ENCODE data around the gene ZBTB24.
"Not testable (repeated sequence)": the region's sequence is repeated elsewhere in the genome, so short reads cannot be mapped to it uniquely, and the experiment has no call there.

ZBTB24 gene

DNA sequence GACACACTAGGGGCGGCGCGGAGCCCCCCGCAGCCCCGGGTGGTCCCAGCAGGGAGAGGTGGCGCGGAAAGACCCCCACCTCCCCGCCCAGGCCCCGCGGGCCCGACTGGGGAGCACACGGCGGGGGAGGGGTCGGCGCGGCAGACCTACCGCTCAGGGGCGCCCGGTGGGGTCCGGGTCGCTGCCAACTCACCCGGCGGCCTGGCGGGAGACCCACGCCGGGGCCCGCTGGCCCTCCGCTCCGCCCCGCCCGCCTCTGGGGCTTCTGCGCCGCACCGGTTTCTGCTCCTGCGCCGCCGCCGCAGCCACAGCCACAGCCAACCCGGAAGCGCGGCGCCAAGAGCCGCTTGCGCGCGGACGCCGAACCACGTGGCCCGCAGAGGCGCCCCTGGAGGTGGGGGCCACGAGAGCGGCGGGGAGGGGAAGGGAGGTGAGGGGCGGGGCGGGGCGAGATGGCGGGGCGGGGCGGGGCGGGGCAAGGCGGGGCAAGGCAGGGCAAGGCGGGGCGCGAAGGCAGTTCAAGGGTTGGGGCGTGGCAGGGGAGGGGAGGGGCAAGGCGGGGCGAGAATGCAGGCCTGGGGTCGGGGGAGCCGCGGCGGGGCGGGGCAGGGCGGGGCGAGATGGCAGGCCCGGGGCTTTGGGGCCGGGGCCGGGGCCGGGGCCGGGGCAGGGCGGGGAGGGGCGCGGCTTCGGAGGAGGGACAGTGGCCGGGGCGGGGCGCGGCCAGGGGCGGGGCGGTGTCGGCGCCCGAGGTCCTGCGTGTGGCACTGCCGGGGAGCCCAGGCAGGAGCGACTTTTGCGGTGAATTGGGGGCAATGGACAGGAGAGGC is at the start of gene ZBTB24:
ZBTB24 (minus strand) TSS at position 315 of the 830 bp plus-strand sequence. CDS start 1,193 bp downstream, outside the sequence.
- Histone ChIP-seq H3K27ac (ENCODE audit: low read length) (peak within 1 kb of the TSS; percentile 37), H3K9me3 (ENCODE audit: control insufficient read depth in 1 of 2, low read length in 2 of 2) (no peaks in the 10 kb centered on the region), H3K36me3 (ENCODE audit: control insufficient read depth in 1 of 2, insufficient read depth in 2 of 2, low read length in 2 of 2) (peaks cover 9% of the 10 kb centered on the region in 2 donors), H3K4me1 (ENCODE audit: control insufficient read depth in 1 of 2, insufficient read depth in 2 of 2, low read length in 2 of 2) (peaks cover 17 to 42% of the 10 kb centered on the region in 2 donors), H3K4me3 (ENCODE audit: low read depth in 1 of 2, low read length in 2 of 2) (peak within 1 kb of the TSS; percentile 87 to 98), H3K27me3 (ENCODE audit: low read depth, low read length) (no peaks in the 10 kb centered on the region)

DNA sequence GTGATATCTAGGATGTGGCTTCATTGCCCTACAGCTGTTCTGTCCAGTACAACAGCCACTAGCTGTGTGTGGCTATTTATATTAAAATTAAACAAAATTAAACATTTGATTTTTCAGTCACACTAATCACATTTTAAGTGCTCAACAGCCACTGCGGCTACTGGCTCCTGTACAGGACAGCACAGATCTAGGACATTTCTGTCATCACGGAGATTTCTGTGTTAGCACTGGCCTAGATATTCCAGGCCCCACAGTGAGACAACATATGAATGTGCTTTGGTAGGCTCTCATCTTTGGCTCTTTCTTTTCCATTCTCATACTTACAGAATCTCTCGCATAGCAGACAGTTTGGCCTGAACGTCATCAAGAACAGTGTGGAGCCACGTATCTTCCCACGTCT is 48.4 kb upstream of the ZBTB24 start:
- Histone ChIP-seq H3K4me3 (ENCODE audit: low read depth in 1 of 2, low read length in 2 of 2) (no peak overlapping the region), H3K36me3 (ENCODE audit: control insufficient read depth in 1 of 2, insufficient read depth in 2 of 2, low read length in 2 of 2) (no peaks in the 10 kb centered on the region), H3K27ac (ENCODE audit: low read length) (no peak overlapping the region), H3K27me3 (ENCODE audit: low read depth, low read length) (no peaks in the 10 kb centered on the region), H3K4me1 (ENCODE audit: control insufficient read depth in 1 of 2, insufficient read depth in 2 of 2, low read length in 2 of 2) (peaks cover 0 to 15% of the 10 kb centered on the region in 2 donors), H3K9me3 (ENCODE audit: control insufficient read depth in 1 of 2, low read length in 2 of 2) (no peaks in the 10 kb centered on the region)

DNA sequence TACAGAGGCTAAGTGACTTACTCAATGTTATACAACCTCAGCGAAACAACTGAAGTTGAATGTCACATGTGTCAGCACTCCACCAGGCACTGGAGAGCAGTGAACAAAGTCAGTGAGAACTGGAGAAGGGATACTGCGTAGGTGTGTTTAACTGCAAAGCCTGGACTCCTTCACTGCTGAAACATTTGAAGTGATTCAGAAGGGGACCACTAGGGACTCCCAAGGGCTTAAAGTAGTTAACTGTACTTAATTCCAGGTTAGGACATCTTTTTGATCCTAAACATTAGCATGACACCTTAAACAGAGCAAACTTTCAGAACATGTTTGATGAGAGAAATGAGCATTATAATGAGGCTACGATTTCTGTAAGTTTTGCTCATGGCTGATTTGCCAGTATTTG is 45.0 kb upstream of the ZBTB24 start:
- peaks cover 0 to 4% of the 10 kb centered on the region in 2 donors for H3K9me3 ChIP-seq (ENCODE audit: control insufficient read depth in 1 of 2, low read length in 2 of 2)
- no peak overlapping the region for H3K27ac ChIP-seq (ENCODE audit: low read length)
- H3K4me1 ChIP-seq (ENCODE audit: control insufficient read depth in 1 of 2, insufficient read depth in 2 of 2, low read length in 2 of 2), result peaks cover 0 to 15% of the 10 kb centered on the region in 2 donors
- H3K27me3 ChIP-seq (ENCODE audit: low read depth, low read length), result no peaks in the 10 kb centered on the region
- no peak overlapping the region for H3K4me3 ChIP-seq (ENCODE audit: low read depth in 1 of 2, low read length in 2 of 2)
- H3K36me3 ChIP-seq (ENCODE audit: control insufficient read depth in 1 of 2, insufficient read depth in 2 of 2, low read length in 2 of 2), result no peaks in the 10 kb centered on the region

DNA sequence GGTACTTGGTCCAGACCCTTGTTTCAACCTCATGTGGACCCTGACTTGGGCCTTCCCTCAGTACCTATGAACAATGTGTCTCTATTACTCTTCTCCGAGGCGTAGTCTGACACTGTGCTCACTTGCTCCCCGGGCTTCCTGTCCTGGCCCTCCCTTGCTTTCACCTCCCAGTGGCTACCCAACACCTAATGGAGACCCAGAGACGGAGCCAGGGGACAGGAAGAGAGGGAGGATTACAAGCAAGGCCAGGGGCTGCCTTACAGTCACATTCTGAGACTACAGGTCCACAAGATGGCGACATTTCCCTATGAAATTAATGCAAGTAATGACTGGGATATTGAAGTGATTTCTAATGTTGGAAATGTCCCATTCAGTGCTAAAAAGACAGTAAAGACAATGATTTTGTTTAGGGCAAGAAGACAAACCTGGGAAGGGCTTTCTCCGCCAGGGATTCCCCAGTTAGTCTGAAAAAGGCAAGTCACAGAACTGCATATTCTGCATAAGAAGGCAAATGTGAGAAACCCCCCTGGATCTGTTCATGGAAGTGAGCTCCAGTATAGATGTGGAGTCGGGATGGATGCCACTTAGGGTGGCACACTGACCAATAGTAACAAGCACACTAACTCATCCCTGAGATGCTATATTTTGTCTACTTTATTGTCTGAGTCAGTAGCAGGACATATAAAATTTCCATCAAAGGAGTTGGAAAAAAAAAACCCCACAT is 44.0 kb upstream of the ZBTB24 start:
- Histone ChIP-seq H3K9me3 (ENCODE audit: control insufficient read depth in 1 of 2, low read length in 2 of 2) (peaks cover 0 to 4% of the 10 kb centered on the region in 2 donors), H3K36me3 (ENCODE audit: control insufficient read depth in 1 of 2, insufficient read depth in 2 of 2, low read length in 2 of 2) (no peaks in the 10 kb centered on the region), H3K4me3 (ENCODE audit: low read depth in 1 of 2, low read length in 2 of 2) (no peak overlapping the region), H3K4me1 (ENCODE audit: control insufficient read depth in 1 of 2, insufficient read depth in 2 of 2, low read length in 2 of 2) (peaks cover 0 to 13% of the 10 kb centered on the region in 2 donors), H3K27ac (ENCODE audit: low read length) (no peak overlapping the region), H3K27me3 (ENCODE audit: low read depth, low read length) (no peaks in the 10 kb centered on the region)

DNA sequence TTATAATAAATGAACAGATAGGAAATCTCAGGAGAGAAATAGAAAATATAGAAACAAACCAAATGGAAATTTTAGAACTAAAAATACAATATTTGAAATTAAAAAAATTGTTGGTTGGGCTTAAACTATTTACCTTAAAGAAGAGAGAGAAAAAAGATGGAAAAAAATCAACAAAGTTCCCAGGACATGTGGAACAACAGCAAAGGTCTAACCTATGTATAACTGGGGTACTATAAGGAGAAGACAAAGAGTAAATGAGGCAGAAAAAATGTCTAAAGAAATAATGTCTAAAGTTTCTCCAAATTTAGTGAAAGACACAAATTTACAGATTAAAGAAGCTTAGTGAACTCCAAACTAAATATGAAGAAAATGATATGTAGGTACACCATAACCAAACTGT is 41.1 kb upstream of the ZBTB24 start:
- Histone ChIP-seq H3K36me3 (ENCODE audit: control insufficient read depth in 1 of 2, insufficient read depth in 2 of 2, low read length in 2 of 2) (no peaks in the 10 kb centered on the region), H3K4me1 (ENCODE audit: control insufficient read depth in 1 of 2, insufficient read depth in 2 of 2, low read length in 2 of 2) (no peaks in the 10 kb centered on the region), H3K27ac (ENCODE audit: low read length) (no peak overlapping the region), H3K4me3 (ENCODE audit: low read depth in 1 of 2, low read length in 2 of 2) (no peak overlapping the region), H3K9me3 (ENCODE audit: control insufficient read depth in 1 of 2, low read length in 2 of 2) (peaks cover 0 to 4% of the 10 kb centered on the region in 2 donors), H3K27me3 (ENCODE audit: low read depth, low read length) (no peaks in the 10 kb centered on the region)

DNA sequence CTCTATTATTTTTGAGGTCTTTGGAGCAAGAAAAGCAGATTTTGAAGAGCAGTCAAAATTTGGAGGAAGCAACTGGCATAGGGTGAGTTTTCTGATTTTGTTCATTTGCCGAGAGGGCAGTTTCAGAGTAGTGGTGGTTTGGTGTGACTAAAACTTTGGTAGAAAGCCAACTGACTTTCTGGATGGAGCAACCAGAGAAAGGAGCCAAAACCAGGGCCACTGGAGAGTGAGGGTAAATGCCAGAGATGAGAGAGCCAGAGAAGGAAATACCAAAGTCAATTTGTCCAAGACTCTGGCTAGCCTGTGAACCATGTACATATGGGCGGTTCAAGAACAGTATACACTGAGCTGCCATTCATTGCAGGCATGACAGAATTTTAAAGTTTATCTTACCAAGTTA is 40.5 kb upstream of the ZBTB24 start:
- no peak overlapping the region for H3K27ac ChIP-seq (ENCODE audit: low read length)
- peaks cover 0 to 4% of the 10 kb centered on the region in 2 donors for H3K9me3 ChIP-seq (ENCODE audit: control insufficient read depth in 1 of 2, low read length in 2 of 2)
- H3K4me3 ChIP-seq (ENCODE audit: low read depth in 1 of 2, low read length in 2 of 2), result no peak overlapping the region
- no peaks in the 10 kb centered on the region for H3K36me3 ChIP-seq (ENCODE audit: control insufficient read depth in 1 of 2, insufficient read depth in 2 of 2, low read length in 2 of 2)
- H3K4me1 ChIP-seq (ENCODE audit: control insufficient read depth in 1 of 2, insufficient read depth in 2 of 2, low read length in 2 of 2), result no peaks in the 10 kb centered on the region
- no peaks in the 10 kb centered on the region for H3K27me3 ChIP-seq (ENCODE audit: low read depth, low read length)

DNA sequence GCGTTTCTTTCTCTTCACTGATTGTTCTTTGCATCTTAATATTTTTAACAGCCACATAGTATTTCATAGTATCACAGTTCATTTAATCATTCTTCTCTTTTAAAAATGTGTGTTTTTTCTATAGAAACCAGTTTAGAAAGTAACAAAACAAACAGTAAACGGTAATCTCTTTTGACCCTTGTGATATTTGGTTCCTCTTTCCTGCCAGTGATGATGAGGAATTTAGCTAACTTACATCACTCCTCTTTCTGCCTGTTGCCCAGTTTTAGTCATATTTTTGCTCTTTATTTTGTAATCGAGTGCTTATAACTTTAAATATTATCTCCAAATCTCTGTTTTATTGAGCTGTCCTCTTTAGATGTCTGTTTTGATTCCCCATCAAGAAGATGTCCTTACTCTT is 38.1 kb upstream of the ZBTB24 start:
- Histone ChIP-seq H3K4me3 (ENCODE audit: low read depth in 1 of 2, low read length in 2 of 2) (no peak overlapping the region), H3K27ac (ENCODE audit: low read length) (no peak overlapping the region), H3K36me3 (ENCODE audit: control insufficient read depth in 1 of 2, insufficient read depth in 2 of 2, low read length in 2 of 2) (no peaks in the 10 kb centered on the region), H3K9me3 (ENCODE audit: control insufficient read depth in 1 of 2, low read length in 2 of 2) (peaks cover 0 to 4% of the 10 kb centered on the region in 2 donors), H3K27me3 (ENCODE audit: low read depth, low read length) (no peaks in the 10 kb centered on the region), H3K4me1 (ENCODE audit: control insufficient read depth in 1 of 2, insufficient read depth in 2 of 2, low read length in 2 of 2) (peaks cover 0 to under 1% of the 10 kb centered on the region in 2 donors)

DNA sequence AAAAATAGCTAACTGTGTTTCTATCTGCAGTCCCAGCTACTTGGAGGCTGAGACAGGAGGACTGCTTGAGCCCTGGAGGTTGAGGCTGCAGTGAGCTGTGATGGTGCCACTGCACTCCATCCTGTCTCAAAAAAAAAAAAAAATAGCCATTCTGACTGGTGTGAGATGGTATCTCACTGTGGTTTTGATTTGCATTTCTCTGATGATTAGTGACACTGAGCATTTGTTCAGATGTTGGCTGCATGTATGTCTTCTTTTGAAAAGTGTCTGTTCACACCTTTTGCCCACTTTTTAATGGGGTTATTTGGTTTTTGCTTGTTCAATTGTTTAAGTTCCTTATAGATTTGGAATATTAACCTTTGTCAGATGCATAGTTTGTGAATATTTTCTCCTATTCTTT is 36.6 kb upstream of the ZBTB24 start:
- H3K4me3 ChIP-seq (ENCODE audit: low read depth in 1 of 2, low read length in 2 of 2); H3K27me3 ChIP-seq (ENCODE audit: low read depth, low read length); H3K36me3 ChIP-seq (ENCODE audit: control insufficient read depth in 1 of 2, insufficient read depth in 2 of 2, low read length in 2 of 2); H3K4me1 ChIP-seq (ENCODE audit: control insufficient read depth in 1 of 2, insufficient read depth in 2 of 2, low read length in 2 of 2); H3K27ac ChIP-seq (ENCODE audit: low read length); H3K9me3 ChIP-seq (ENCODE audit: control insufficient read depth in 1 of 2, low read length in 2 of 2): not testable (repeated sequence)

DNA sequence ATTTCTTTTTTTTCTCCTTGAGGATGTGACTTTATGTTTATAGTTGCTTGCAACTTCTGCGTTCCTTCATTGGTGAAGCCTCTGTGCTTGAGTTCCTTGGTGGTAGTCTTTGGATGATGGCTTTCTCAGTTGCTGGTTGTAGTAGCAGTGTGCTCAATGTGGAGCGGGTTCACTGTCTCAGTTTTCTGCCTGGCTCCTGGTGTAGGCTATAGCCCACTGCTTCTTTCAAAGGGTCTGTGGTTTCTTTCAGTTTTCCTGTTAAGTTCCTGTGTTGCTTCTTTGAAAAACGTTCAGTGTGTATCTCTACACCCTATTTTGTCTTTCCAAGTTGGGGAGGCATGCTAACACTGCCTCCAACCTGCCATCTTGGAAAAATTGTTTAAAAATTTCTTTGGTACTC is 33.9 kb upstream of the ZBTB24 start:
- Histone ChIP-seq H3K9me3 (ENCODE audit: control insufficient read depth in 1 of 2, low read length in 2 of 2) (no peaks in the 10 kb centered on the region), H3K4me3 (ENCODE audit: low read depth in 1 of 2, low read length in 2 of 2) (no peak overlapping the region), H3K4me1 (ENCODE audit: control insufficient read depth in 1 of 2, insufficient read depth in 2 of 2, low read length in 2 of 2) (peaks cover 0 to 3% of the 10 kb centered on the region in 2 donors), H3K27ac (ENCODE audit: low read length) (no peak overlapping the region), H3K27me3 (ENCODE audit: low read depth, low read length) (no peaks in the 10 kb centered on the region), H3K36me3 (ENCODE audit: control insufficient read depth in 1 of 2, insufficient read depth in 2 of 2, low read length in 2 of 2) (peaks cover 0 to 3% of the 10 kb centered on the region in 2 donors)

DNA sequence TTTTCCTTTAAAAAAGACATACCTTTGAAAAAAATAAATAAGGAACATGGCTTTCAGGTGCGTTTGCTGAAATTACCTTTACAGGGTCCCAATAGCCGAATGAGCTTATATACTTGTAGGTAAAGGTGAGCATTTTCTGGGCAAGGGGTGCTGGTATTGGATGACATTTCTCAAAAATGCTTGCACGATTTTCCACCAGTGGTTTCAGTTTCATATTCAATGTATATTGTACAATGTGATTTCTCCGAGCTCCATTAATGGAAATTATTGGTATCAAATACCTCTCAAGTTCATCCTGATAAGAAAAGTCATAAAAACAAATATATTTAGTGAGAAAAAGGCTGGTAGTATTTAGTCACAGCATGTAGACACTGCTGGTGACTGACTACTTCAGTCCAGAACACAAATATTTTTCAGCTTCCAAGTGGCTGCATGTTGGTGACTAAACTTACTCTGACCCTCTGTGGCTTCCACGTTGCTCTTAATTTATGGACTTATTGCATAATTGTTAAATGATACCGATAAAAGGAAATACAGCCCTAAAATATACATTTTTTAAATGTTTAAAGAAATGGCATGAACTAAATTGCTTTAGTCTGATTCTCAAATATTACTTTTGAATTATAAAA is 32.9 kb upstream of the ZBTB24 start:
- H3K4me3 ChIP-seq (ENCODE audit: low read depth in 1 of 2, low read length in 2 of 2), result no peak overlapping the region
- H3K4me1 ChIP-seq (ENCODE audit: control insufficient read depth in 1 of 2, insufficient read depth in 2 of 2, low read length in 2 of 2), result peaks cover 0 to 3% of the 10 kb centered on the region in 2 donors
- H3K27ac ChIP-seq (ENCODE audit: low read length), result no peak overlapping the region

DNA sequence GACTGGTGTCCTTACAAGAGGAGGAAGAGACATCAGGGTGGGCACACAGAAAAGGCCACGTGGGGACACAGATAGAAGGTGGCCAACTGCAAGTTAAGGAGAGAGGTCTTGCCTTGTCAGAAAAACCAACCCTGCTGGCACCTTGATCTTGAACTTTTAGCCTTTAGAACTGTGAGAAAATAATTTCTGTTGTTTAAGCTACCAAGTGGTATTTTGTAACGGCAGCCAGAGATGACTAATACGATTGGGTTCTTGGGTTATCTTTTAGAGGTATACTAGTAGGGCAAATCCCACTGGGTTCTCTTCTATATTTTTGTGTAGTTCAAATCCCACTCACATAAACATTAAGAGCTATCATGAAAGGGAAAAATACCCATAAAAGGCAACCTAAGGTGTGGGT is 31.9 kb upstream of the ZBTB24 start:
- H3K27me3 ChIP-seq (ENCODE audit: low read depth, low read length), result no peaks in the 10 kb centered on the region
- H3K9me3 ChIP-seq (ENCODE audit: control insufficient read depth in 1 of 2, low read length in 2 of 2), result no peaks in the 10 kb centered on the region
- H3K4me1 ChIP-seq (ENCODE audit: control insufficient read depth in 1 of 2, insufficient read depth in 2 of 2, low read length in 2 of 2), result peaks cover 0 to 3% of the 10 kb centered on the region in 2 donors
- H3K4me3 ChIP-seq (ENCODE audit: low read depth in 1 of 2, low read length in 2 of 2), result no peak overlapping the region
- peaks cover 0 to 3% of the 10 kb centered on the region in 2 donors for H3K36me3 ChIP-seq (ENCODE audit: control insufficient read depth in 1 of 2, insufficient read depth in 2 of 2, low read length in 2 of 2)
- H3K27ac ChIP-seq (ENCODE audit: low read length), result no peak overlapping the region

More for the DNA sequence above, 32.9 kb upstream of the ZBTB24 start:
- no peaks in the 10 kb centered on the region for H3K27me3 ChIP-seq (ENCODE audit: low read depth, low read length)
- no peaks in the 10 kb centered on the region for H3K9me3 ChIP-seq (ENCODE audit: control insufficient read depth in 1 of 2, low read length in 2 of 2)
- peaks cover 0 to 3% of the 10 kb centered on the region in 2 donors for H3K36me3 ChIP-seq (ENCODE audit: control insufficient read depth in 1 of 2, insufficient read depth in 2 of 2, low read length in 2 of 2)

Measured in muscle layer of duodenum (tissue), 2 donors.